HG03039 (cell line): Measurements from ENCODE around the gene PYGM.
A peak's percentile ranks its signal among the peaks of the same experiment; 100 is the strongest.

Experiments
- ATAC-seq: cut with Tn5 transposase; IDR thresholded peaks from one replicate; pipeline ENCODE4 v1.9.1; 2021; ENCODE audit warnings: mild to moderate bottlenecking, moderate library complexity; ENCODE audit not compliant: unreplicated experiment

The PYGM gene

DNA sequence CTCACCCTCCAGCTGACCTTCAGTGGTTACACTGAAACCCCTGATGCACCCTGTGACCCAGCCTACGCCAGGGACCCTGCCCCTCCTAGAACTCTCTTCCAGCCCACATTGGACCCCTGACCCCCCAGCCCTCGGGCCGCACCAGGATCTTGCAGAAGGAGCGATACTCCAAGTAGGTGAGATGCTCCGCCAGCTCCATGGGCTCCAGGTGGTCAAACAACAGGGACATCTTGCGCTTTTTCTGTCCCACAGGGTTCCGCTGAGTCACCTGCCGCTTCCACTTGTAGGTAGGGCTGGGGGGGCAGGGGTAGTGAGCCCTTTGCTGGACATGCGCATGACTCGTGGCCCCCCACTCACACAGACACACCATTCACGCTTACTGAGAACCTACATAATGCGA is 19.9 kb downstream of the PYGM start:
- ATAC-seq: no peak

DNA sequence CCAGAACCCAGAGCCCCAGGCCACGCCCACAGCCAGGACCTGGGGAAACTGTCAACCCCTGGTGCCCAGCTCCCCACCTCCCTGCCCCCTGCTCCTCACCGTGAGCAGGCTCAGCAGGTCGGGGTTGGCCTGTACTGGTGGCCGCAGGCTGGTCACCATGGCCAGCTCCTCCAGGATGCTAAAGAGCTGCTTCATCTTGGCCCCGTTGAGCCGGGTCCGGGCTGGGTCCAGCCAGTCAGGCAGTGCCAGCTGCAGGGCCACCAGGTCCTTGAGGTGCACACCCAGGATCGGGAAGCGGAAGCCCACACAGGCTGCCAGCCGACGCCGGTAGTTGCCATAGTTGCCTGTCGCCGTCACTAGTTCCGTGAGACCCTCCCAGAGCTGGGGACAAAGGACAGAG is 23.1 kb downstream of the PYGM start:
- ATAC-seq: no peak

DNA sequence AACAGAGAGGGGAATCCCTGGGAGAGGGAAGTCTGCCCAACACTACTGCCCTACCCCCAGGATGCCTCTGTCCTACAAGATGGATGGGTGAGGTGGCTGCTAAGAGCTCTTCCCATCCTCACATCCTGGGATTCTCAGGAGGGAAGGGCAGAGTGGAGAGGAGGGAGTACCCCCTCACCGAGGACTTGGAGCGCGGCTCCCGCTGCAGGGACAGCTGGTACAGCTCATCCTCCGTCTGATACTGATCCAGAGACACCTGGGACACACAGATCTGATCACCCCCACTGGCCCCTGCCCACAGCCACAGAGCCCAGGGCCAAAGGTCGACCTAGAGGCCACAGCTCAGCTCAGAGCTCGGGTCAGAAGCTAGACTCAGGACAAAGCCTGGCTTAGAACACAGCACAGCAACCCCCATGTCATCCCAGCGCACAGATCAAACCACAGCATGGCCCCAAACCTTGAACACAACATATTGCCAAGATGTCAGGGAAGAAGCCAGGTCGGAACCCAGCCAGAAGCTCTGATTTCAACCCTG is 24.0 kb downstream of the PYGM start:
- no peak for ATAC-seq

DNA sequence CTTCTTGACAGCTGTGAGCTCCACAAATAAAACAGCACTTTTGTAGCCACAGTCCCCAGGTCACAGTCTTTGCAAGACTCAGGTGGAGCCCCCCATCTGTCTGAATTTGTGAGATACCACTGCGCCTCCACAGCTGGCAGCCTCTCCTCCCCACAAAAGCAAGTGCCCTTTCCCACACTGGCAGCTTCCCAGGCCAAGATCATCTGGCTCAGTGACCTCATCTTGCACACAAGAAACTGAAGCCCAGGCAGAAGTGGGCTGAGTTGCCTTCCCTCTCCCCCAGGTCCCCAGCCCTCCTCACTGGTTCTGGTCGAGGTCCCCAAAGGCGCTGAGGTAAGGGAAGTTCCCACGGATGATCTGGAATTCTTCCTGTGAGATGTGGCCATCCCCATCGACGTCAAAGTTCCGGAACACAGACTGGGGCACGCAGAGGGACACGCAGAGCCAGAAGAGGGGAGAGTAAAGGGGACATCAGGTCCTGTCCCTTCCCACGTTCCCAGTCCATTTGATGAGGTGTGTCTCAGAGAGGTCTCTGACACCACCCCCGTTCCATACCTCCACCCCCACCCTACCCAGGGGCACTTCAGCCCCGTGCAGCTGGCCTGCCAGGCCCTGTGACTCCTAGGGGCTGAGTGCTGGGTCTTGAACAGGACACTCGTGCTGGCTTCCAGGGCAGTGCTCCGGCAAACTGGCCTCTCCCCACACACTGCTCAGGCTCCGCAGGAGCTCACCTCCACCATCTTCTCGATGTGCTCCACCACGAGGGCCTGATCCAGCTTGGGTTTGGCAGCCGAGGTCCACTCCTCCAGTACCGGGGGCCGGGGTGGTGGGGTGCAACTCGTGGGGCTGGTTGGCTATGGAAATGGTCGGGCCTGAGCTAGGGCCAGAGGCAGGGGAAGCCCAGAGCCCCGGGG is 24.7 kb downstream of the PYGM start:
- ATAC-seq: no peak

DNA sequence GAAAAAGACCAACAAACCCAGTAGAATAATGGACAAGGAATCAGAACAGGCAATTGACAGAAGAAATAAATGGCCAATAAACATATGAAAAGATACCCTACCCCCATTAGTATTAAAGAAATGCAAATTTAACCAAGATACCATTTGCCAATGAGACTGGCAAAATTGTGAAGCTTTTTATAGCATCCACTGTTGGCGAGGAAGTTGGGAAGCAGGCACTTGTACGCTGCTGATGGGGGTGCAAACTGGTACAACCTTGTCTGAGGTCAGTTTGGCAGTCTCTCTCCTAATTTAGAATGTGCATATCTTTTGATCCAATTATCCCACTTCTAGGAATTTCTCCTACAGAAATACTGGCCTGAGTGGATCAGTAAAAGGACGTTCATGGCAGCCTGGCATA is 28.2 kb downstream of the PYGM start:
- ATAC-seq: no peak

DNA sequence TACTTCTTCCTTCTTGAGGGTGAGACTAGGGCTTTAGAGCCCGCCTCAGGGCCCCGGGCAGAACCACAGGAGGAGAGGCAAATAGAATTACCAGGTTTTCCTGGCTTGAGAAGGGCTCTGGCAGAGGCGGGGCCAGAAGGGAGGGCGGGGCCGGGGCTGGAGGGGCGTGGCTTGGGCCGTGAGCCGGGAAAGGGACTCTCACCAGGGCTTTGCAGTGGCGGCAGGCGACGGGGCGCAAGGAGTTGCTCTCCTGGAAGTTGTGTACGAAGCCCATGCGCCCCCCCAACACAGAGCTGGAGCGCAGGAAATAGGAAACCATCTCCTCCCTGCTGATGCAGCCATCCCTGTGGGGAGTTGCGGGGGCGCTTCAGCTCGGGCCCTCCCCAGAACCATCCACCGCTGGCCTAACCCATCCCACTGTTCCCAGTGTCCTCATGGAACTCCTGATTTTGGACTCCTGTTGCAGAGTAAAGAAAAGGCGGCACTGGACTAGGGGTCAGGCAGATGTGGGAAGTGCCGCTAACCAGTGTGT is 29.9 kb downstream of the PYGM start:
- no peak for ATAC-seq

DNA sequence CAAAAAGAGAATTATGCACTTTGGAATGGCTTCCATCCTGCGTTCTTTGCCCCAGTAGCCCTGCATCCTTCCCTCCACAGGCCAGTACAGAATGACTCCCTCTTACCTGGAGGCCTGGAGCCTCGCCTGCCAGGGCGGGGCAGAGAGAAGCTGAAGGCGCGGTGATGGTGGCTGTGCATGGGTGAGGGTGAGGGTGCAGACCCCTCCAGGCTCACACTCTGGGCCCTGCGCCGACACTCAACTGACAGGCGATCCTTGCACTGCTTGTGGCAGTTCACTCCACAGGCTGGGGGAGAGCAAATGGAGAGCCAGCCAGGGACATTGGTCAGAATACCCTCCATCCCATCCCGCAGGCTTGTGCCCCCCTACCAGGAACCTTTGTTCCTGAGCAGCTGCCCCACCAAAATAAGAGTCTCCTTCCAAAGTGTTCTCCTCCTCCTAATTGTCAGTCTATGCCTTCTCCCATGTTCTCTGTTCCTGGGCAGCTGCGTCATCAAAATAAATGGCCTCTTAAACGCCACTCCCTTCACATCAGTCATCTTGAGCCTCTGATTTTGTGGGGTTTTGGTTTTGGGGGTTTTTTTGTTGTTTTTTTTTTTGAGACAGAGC is 30.9 kb downstream of the PYGM start:
- no peak for ATAC-seq

DNA sequence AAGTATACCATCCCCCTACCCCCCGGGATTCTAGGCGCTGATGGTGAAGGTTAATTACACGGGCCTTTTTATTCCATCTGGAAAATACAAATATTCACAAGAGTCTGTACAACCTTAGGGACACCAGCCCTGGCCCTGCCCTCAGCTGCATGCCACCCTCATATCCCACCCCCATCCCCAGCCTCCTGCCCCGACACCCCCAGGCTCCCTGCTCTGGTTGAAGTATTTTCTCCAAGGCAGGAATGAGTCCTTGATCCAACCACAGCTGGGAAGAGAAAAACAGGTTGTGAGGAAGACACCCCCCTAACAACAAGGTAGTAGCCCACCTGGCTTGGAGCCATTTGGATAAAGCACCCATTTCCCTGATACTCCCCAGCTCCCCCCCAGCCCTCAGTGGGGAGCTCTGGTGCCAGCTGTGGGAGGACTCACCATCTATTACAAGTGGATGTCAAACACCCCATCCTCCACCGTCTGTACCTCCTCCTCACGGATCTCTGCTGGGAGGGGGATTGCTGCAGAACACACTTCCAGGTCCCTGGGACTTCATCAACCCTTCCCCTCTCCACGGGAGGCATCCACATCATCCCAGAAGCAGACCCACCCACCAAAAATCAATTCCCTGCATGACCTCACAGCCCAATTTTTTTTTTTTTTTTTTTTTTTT is 32.8 kb downstream of the PYGM start:
- no peak for ATAC-seq

DNA sequence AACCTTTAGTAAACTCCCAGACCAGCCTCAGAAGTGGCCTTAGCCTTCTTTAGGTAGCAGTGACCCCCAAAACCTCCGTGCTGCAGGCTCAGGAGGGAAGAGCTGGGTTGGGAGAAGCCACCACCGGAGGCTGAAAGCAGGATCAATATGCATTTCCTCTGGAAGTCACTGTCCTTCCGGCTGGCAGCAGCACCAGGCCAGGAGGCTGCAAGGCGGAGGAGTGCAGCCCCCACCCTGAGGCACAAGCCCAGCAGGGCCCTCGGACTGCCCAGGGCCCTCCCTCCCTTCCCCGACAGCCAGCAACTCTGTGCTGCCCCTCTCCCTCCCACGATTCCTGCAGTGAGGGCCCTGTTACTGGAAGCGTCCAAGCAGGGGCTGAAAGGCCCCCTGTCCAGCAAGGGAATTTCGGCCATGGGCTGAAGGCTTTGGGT is 33.5 kb downstream of the PYGM start:
- ATAC-seq: no peak

DNA sequence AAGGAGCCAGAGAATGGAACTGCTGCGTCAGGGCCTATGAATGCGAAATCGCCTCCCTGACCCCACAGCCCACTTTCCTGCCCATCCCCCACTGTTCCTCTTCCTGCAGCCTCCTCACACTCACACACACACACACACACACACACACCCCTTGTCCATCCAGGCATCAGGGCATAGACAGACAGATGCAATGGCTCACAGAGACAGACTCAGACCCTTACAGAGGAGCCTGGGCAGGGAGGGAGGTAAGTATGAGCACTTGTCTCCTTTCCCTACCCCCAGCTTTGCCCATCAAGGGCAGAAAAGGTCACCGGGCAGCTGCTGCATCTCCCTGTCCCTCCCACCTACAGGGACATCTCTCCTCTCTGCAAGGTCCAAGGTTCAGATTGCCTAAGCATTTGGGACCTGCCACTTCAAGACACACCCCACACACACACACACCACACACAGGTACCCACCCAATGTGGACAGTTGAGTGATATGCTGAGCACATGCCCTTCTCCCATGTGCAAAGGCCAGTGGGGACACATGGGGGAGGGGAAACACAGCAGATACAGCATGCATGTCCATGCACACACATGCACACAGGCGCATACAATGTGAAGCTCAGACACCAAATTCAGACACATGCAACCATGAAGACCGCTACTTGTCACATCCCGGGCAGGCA is 34.8 kb downstream of the PYGM start:
- ATAC-seq: no peak

DNA sequence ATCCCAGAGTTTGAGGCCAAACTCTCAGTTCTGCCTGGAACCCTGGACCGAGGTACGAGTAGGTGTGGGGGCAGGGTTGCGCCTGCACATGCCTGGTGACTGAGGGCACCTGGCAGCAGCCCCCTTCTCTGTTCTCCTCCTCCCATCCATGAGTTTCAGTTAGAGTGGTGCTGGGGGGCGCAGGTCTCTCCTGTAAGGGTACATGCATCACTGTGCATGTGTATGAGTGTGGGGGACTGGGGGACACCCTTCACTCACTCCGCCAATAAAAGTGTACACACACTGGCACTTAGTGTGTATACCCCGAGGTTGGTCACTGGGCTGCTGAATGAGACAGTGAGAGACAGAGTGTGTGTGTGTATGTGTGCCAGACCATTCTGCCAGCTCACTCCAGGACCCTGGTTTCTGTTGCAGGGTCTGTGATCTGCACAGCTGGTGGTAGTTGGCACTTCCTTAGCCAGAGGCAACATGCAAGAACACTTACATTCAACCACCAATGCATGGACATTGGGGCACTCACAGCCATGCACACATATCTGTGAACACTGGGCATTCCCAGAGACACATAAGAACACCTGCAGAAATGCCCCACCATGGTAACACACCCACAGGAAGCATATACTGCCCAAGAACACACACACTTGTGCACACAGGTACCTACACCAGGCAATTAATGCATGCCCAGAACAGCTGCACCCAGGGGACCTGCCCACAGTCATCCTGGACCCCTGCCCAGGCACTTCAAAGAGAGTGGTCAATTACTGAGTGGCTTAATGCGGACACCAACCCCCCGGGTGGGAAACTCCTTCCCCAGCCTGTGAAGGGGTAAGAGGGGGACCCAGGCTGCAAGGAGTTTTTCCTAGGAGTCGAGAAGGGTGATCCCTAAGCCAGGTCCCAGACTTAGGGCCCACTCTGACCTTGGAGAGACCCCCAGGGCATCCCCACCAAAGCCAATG is 35.6 kb downstream of the PYGM start:
- ATAC-seq: no peak

DNA sequence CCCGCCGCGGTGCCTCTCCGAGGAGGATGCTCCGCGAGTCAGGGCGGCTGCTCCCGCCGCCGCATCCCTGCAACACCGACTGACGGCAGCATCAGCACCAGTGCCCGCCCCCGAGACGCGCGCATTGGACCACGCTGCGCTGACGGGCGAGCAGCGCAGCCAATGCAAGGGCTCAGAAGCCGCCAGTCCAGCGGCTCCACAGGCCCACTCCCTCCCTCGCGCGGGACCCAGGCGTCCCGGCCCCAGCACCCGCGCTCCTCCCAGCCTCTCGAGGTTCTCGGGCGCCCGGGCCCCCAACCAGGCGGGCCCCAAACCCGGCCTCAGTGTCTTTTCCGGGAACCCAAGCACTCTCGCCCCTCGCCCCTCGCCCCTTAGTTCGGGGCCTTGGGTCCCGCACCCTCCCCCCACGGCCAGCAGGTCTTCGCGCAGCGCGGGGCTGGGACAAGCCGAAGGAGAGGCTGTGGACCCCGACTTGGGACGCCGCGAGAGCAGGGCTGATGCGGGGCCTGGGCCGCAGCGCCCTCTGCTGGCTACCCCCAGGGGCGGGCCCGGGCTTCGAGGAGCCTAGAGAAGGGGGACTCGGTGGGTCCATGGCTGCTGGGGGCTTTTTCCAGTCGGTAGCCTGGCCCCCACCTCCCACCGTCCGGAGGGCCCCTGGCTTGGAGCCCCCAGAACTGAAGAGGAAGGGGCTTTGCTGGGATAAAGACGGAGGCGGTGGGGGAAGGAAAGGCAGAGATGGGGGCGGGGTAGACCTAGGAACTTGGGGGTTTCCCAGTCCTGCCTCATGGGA is 36.5 kb downstream of the PYGM start, which contains the start of gene NRXN2:
Gene NRXN2 (minus strand): TSS at position 81 of the 790 bp plus-strand sequence. CDS start 9,498 bp downstream, outside the sequence.
- ATAC-seq: peak; percentile 54

DNA sequence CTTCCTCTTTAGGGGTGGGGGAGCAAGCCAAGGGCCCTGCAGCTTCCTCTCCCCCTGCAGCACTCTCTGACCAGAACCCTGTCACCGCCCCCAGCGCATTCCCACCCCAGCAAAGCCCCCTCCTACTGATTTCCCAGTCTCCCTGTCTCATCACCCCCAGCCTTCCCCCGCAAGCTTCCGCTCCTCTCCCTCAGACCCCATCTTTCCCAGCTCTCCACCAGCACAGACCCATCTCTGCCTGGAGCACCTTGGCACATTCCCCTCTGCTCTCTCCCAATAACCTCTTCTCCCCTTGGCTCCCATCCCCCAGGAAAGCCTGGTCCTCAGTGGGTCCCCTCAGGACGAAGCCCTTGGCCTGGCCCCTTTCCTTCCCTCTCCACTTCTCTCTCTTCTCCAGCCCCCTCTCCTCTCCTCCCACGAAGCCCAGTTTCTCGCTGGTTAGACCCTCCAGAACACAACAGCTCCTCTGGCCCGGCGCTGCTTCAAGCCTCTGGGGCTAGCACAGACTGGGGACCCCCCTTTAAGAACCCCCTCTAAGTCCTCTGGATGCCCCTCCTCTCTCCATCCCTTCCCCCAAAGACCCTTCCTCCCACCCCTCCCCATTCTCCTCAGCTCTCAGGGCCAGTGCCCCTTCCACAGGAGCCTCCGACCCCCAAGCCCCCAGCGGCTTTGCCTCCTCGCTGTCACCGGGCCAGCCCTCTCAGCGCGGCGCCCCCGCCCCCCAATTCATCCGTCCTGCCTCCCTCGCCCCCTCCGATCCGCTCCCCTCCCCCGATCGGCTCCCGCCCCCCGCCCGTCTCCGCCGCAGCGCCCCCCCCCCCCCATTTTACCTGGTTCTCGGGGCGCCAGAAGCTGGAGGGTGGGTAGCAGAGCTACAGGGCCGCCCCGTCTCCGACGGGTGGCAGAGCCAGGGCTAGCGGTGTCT is 37.4 kb downstream of the PYGM start:
- no peak for ATAC-seq

DNA sequence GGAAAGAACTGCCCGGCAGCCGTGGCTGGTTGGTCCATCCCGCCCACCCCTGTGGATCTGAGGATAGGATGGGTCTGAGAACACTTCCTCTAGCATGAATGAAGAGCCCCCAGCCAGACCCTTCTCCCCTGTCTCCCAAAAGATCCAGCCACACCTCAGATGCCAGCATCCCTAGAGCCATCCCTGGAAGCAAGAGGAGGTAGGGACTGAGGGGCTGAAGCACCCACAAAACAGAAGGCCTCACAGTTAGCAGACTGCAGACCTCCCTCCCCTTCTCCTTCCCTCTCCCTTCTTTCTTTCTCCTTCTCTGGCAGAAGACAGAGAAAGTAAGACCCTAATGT is 38.4 kb downstream of the PYGM start:
- no peak for ATAC-seq

DNA sequence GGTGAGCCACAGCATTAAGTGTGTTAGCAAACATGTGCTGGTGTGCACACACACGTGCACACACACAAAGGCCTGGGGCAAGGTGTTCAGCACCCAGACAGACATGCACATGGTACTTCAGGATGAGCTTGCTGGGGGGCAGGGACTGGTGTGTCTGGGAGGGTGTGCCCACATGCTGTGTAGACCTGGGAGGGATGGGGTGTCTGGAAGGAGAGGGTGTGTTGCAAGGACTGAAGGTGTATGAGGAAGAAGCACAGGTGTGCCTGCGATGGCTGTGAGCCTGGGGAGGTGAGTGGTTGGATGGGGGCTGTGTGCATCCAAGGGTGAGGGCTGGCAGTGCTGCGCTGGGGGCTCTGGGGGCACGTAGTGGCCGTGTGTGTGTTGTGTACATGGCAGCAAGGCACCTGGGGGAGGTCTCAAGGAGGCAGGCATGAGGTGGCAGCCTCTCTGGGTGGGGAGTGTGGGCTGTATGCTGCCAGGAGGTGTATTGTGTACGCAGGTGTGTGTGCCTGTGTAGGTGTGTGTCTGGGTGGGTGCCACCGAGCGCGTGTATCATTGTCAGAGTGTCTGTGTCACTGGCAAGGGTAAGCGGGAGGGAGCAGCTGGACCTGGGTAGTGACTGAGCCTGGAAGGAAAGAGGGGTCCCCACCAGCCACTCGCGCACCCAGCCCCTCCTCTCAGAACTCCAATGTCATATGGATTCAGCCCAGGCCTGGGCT is 39.0 kb downstream of the PYGM start:
- no peak for ATAC-seq

DNA sequence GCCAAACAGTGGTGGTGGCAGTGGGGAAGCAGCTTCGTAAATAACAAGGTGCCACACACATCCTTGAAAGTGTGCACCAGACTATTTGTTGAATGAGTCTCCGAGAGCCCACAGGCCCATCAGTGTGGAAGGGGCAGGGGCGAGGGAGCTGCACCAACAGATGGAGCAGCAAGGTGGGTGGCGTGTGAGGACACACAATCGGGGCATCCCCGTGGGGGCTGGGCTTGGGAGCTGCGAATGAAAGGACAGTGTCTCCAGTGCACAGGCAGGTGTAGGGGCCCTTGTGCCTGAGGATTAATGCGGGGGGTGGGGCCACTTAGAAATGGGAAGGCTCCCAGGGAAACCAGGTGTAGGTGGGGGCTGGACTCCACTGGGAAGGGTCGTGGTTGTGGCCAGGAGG is 39.6 kb downstream of the PYGM start:
- no peak for ATAC-seq

DNA sequence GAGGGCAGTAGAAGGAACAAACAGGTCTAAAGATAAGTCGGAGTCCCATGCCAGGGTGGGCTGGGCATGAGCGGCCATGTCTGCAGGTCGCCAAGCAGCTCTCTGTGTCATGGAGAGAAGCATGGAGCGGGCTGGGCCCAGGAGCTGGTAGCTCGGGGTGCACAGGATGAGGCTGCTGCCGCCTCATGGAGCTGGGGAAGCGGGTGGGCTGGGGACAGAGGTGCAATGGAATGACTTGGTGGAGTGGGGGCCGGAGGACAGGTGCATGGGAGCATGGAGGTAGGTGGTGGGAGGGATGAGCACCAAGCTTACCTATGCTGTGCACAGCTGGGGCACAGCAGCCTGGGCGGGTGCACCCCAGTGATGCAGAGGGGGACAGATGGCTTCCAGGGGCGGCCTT is 40.4 kb downstream of the PYGM start:
- ATAC-seq: no peak
